H1 (cell line): ENCODE data around the gene MAGI2. TPM values are rescaled to one million over a fixed set of nuclear protein-coding genes. Genes with fewer than 3 reads are reported as not detected.

Source experiments
- BCL11A ChIP-seq, 2 experiments: IDR thresholded peaks; one replicate each; pipeline ENCODE4 v1.6.1; 2011; ENCODE audit warnings: low read depth in 2 of 2, low read length in 2 of 2, mild to moderate bottlenecking in 2 of 2
- CBX8 ChIP-seq: fragments of 300-800, 300-1000 bp; sonication (generic); IDR thresholded peaks from 2 replicates; pipeline ENCODE4 v1.7.1; 2016; ENCODE audit warnings: low read depth, low read length, borderline replicate concordance
- JUN ChIP-seq: IDR thresholded peaks from 2 replicates; pipeline ENCODE4 v1.6.1; 2011; ENCODE audit warnings: low read depth, mild to moderate bottlenecking, improper control_type of control experiment, low read length
- JUND ChIP-seq: IDR thresholded peaks from 2 replicates; pipeline ENCODE4 v1.6.1; 2011; ENCODE audit warnings: mild to moderate bottlenecking, improper control_type of control experiment, low read length
- KDM1A ChIP-seq: fragments of 200-600, 300-600 bp; sonication (generic); IDR thresholded peaks from 2 replicates; pipeline ENCODE4 v1.7.1; 2016; ENCODE audit warnings: mild to moderate bottlenecking, low read length, borderline replicate concordance
- NANOG ChIP-seq: IDR thresholded peaks from 2 replicates; pipeline ENCODE4 v1.6.1; 2011; ENCODE audit warnings: low read length, low read depth, mild to moderate bottlenecking, inconsistent platforms; ENCODE audit not compliant: insufficient read depth, poor library complexity, severe bottlenecking
- RFX5 ChIP-seq: IDR thresholded peaks from 2 replicates; pipeline ENCODE4 v1.6.1; 2011; ENCODE audit warnings: low read depth, low read length, improper control_type of control experiment, borderline replicate concordance
- SP2 ChIP-seq: IDR thresholded peaks from 2 replicates; pipeline ENCODE4 v1.6.1; 2012; ENCODE audit warnings: mild to moderate bottlenecking, low read length, inconsistent platforms
- SP4 ChIP-seq: IDR thresholded peaks from 2 replicates; pipeline ENCODE4 v1.6.1; 2012; ENCODE audit warnings: low read length, inconsistent platforms
- polyA plus RNA-seq, 7 experiments: library from polyadenylated mRNA; depleted of rRNA in 3 of 7; stranded (reverse) in 5 of 7; unstranded in 2 of 7; fragments of >200 nt in 5 of 7; fragments of 200-250 nt in 2 of 7; gene quantifications; 1 replicate in 5 of 7; 2 replicates in 1 of 7; 4 replicates in 1 of 7; pipeline versions ENCODE4 v1.2.1 to v1.2.3, GENCODE V29; 2011 to 2013; ENCODE audit warnings: missing spikeins in 2 of 7, mixed read lengths in 2 of 7
- total RNA-seq: library from RNA; stranded (reverse); fragmentation: NEBNext Ultra II Directional; extraction: Animal tissue kit (Norgen Biotek cat#: 25700); gene quantifications from 2 replicates; pipeline ENCODE4 v1.2.1, GENCODE V29; 2021
- TF ChIP-seq, protein P1 (sequence below): fragments of 300-600 bp; sonication (generic); IDR thresholded peaks from 2 replicates; pipeline ENCODE4 v1.7.1; 2012; ENCODE audit warnings: low read length, moderate library complexity, mild to moderate bottlenecking, inconsistent platforms; ENCODE audit not compliant: insufficient replicate concordance
- TF ChIP-seq, protein P2 (sequence below): IDR thresholded peaks from 2 replicates; pipeline ENCODE4 v1.6.1; 2011; ENCODE audit warnings: low read length, improper control_type of control experiment

MAGI2 gene
- total and polyA plus RNA-seq, 2 of the 8 experiments (the other 6 are each of a cell fraction or from before 2014, with no cell fraction given) = 6.0 to 27.3 TPM

DNA sequence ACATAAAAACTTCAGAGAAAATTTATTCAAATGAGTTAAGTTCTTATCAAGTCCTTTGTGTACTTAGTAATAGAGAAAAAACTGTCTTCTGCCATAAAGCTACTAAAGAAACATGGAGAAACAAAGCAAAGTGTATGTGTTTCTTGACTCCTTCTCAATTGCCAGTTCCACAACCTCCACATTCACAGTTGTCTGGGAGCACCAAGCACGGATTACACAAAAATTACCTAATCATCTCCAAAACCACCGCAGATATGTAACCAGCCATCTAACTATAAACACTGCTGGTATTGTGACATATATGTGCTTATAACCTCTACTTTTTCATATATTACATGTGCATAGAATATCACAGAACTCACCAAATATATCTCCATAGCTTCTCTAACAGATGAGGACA lies 23.1 kb downstream of the MAGI2 start (continued):
- TF ChIP-seq, protein P1, sequence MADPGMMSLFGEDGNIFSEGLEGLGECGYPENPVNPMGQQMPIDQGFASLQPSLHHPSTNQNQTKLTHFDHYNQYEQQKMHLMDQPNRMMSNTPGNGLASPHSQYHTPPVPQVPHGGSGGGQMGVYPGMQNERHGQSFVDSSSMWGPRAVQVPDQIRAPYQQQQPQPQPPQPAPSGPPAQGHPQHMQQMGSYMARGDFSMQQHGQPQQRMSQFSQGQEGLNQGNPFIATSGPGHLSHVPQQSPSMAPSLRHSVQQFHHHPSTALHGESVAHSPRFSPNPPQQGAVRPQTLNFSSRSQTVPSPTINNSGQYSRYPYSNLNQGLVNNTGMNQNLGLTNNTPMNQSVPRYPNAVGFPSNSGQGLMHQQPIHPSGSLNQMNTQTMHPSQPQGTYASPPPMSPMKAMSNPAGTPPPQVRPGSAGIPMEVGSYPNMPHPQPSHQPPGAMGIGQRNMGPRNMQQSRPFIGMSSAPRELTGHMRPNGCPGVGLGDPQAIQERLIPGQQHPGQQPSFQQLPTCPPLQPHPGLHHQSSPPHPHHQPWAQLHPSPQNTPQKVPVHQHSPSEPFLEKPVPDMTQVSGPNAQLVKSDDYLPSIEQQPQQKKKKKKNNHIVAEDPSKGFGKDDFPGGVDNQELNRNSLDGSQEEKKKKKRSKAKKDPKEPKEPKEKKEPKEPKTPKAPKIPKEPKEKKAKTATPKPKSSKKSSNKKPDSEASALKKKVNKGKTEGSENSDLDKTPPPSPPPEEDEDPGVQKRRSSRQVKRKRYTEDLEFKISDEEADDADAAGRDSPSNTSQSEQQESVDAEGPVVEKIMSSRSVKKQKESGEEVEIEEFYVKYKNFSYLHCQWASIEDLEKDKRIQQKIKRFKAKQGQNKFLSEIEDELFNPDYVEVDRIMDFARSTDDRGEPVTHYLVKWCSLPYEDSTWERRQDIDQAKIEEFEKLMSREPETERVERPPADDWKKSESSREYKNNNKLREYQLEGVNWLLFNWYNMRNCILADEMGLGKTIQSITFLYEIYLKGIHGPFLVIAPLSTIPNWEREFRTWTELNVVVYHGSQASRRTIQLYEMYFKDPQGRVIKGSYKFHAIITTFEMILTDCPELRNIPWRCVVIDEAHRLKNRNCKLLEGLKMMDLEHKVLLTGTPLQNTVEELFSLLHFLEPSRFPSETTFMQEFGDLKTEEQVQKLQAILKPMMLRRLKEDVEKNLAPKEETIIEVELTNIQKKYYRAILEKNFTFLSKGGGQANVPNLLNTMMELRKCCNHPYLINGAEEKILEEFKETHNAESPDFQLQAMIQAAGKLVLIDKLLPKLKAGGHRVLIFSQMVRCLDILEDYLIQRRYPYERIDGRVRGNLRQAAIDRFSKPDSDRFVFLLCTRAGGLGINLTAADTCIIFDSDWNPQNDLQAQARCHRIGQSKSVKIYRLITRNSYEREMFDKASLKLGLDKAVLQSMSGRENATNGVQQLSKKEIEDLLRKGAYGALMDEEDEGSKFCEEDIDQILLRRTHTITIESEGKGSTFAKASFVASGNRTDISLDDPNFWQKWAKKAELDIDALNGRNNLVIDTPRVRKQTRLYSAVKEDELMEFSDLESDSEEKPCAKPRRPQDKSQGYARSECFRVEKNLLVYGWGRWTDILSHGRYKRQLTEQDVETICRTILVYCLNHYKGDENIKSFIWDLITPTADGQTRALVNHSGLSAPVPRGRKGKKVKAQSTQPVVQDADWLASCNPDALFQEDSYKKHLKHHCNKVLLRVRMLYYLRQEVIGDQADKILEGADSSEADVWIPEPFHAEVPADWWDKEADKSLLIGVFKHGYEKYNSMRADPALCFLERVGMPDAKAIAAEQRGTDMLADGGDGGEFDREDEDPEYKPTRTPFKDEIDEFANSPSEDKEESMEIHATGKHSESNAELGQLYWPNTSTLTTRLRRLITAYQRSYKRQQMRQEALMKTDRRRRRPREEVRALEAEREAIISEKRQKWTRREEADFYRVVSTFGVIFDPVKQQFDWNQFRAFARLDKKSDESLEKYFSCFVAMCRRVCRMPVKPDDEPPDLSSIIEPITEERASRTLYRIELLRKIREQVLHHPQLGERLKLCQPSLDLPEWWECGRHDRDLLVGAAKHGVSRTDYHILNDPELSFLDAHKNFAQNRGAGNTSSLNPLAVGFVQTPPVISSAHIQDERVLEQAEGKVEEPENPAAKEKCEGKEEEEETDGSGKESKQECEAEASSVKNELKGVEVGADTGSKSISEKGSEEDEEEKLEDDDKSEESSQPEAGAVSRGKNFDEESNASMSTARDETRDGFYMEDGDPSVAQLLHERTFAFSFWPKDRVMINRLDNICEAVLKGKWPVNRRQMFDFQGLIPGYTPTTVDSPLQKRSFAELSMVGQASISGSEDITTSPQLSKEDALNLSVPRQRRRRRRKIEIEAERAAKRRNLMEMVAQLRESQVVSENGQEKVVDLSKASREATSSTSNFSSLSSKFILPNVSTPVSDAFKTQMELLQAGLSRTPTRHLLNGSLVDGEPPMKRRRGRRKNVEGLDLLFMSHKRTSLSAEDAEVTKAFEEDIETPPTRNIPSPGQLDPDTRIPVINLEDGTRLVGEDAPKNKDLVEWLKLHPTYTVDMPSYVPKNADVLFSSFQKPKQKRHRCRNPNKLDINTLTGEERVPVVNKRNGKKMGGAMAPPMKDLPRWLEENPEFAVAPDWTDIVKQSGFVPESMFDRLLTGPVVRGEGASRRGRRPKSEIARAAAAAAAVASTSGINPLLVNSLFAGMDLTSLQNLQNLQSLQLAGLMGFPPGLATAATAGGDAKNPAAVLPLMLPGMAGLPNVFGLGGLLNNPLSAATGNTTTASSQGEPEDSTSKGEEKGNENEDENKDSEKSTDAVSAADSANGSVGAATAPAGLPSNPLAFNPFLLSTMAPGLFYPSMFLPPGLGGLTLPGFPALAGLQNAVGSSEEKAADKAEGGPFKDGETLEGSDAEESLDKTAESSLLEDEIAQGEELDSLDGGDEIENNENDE = no peak
- TF ChIP-seq SP4 (no peak), CBX8 (no peak), BCL11A (IDR thresholded peaks at IDR 0.05; ENCODE audit: low read depth in 2 of 2, low read length in 2 of 2) (no peak), NANOG (no peak), SP2 (no peak), KDM1A (no peak), RFX5 (no peak), JUN (no peak), JUND (no peak)
- TF ChIP-seq, protein P2, sequence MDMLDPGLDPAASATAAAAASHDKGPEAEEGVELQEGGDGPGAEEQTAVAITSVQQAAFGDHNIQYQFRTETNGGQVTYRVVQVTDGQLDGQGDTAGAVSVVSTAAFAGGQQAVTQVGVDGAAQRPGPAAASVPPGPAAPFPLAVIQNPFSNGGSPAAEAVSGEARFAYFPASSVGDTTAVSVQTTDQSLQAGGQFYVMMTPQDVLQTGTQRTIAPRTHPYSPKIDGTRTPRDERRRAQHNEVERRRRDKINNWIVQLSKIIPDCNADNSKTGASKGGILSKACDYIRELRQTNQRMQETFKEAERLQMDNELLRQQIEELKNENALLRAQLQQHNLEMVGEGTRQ = no peak
